Astrocyte of the cerebellum (primary cell): ENCODE data around the gene INPP5A.
"Not testable (repeated sequence)": the region's sequence is repeated elsewhere in the genome, so short reads cannot be mapped to it uniquely, and the experiment has no call there.

Experiments used
- DNase-seq: peaks from one replicate; pipeline ENCODE4 v3.0.0-alpha.2; 2011; ENCODE audit warnings: low read depth
- H3K4me3 ChIP-seq: 2 replicates; pipeline ENCODE4 v1.5.1; 2011; ENCODE audit warnings: mild to moderate bottlenecking, low read depth, low read length, moderate library complexity
- in situ Hi-C: cut with HindIII; loops from 2 replicates; pipeline ENCODE4 v1.10.0; 2017; ENCODE audit warnings: low sequenced_read_pairs
- TF ChIP-seq, protein P1 (sequence below): IDR thresholded peaks from 2 replicates; pipeline ENCODE4 v1.5.1; 2012; ENCODE audit warnings: low read length, low read depth, moderate library complexity, mild to moderate bottlenecking; ENCODE audit errors: missing control alignments

Gene INPP5A

DNA sequence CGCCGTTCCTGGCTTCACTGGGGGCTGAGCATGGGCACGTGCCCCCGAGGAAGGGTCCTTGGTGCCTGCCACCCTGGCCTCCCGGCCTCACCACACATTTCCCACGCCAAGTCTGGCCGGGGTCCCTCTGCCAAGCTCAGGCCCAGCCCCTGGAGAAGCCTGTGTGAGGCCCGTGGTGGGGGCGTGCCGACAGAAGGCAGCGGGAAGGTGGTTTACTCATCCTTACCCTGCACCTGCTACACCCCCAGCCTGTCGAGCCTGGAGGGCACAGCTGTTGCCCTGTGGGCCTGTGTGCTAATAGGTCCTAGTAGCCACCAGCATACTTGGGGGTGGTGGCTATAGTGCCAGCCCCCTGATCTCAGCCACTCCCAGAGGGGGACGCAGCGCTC lies 201.6 kb downstream of the INPP5A start:
- in situ Hi-C loops = no loop called here
- no peak for DNase-seq
- TF ChIP-seq, protein P1, sequence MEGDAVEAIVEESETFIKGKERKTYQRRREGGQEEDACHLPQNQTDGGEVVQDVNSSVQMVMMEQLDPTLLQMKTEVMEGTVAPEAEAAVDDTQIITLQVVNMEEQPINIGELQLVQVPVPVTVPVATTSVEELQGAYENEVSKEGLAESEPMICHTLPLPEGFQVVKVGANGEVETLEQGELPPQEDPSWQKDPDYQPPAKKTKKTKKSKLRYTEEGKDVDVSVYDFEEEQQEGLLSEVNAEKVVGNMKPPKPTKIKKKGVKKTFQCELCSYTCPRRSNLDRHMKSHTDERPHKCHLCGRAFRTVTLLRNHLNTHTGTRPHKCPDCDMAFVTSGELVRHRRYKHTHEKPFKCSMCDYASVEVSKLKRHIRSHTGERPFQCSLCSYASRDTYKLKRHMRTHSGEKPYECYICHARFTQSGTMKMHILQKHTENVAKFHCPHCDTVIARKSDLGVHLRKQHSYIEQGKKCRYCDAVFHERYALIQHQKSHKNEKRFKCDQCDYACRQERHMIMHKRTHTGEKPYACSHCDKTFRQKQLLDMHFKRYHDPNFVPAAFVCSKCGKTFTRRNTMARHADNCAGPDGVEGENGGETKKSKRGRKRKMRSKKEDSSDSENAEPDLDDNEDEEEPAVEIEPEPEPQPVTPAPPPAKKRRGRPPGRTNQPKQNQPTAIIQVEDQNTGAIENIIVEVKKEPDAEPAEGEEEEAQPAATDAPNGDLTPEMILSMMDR = no peak
- no peak overlapping the region for H3K4me3 ChIP-seq

DNA sequence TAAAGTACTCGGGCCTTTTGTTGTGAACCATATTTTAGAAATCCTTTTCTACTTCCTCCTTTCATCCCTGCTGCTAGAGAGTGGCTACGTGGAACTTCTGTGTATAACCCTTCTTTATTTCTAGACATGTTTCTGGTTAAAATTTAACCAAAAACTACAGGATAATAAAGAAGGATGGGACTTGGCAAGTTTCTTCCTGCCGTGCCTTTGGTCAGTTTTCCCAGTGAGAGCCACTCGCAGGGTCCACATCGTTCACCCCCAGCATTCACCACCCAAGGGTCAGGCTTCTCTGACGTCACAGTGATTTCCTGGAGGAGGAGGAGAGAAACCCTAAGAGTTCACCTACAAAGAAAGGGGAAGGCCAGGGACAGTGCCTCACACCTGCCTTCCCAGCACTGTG lies 203.0 kb downstream of the INPP5A start:
- H3K4me3 ChIP-seq = no peak overlapping the region
- TF ChIP-seq, protein P1 = no peak
- no peak for DNase-seq
- in situ Hi-C loops = no loop called here

DNA sequence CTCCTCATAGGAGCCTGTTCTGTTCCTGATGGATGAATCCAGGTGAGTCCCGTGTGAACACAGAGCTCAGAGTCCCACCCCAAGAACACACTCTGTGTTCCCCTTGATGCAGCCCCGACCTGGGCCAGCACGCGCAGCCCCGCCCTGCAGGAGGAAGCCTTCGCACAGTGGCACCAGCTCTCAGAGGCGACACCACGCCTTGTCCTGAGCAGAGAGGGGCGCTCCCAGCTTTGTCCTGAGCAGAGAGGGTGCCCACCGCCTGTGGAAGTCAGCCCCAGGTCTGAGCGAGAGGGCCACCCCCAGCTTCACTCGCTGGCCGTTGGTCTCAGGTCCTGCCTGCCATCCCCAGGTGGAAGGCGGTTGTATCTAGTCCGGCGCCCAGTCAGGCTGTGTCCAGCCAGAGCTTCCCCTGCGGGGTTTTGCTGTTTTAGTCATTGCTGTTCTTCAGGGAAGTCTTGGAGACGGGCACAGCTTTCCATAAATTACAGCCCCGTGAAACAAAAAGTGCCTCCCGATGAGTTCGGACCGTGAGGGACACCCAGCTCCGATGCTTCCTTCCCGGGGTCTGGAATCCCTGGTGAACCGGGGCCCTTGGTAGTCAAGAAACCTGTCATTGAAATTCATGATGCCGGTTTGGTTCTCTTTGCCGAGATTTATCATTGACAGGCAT lies 204.7 kb downstream of the INPP5A start:
- DNase-seq = no peak
- no peak overlapping the region for H3K4me3 ChIP-seq
- TF ChIP-seq, protein P1 = no peak
- in situ Hi-C loops = no loop called here

DNA sequence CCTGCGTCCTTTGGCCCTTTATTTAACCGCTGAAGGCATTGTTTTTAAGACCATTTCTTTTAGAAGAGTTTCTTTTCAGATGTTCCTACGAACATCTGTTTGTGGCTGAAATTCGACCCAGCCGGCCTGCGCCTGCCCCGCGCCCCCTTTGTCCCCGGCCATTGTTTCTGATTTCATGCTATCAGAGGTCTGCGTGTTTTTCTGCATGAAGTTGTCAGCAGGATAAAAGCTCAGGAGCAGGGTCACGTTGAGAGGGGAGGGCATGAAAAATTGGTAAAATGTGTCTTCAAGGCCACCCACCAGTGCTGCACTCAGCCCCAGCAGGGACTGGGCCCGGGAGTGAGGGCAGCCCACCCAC lies 205.2 kb downstream of the INPP5A start:
- TF ChIP-seq, protein P1 = no peak
- DNase-seq = peak; percentile 63
- in situ Hi-C loops = no loop called here
- no peak overlapping the region for H3K4me3 ChIP-seq

DNA sequence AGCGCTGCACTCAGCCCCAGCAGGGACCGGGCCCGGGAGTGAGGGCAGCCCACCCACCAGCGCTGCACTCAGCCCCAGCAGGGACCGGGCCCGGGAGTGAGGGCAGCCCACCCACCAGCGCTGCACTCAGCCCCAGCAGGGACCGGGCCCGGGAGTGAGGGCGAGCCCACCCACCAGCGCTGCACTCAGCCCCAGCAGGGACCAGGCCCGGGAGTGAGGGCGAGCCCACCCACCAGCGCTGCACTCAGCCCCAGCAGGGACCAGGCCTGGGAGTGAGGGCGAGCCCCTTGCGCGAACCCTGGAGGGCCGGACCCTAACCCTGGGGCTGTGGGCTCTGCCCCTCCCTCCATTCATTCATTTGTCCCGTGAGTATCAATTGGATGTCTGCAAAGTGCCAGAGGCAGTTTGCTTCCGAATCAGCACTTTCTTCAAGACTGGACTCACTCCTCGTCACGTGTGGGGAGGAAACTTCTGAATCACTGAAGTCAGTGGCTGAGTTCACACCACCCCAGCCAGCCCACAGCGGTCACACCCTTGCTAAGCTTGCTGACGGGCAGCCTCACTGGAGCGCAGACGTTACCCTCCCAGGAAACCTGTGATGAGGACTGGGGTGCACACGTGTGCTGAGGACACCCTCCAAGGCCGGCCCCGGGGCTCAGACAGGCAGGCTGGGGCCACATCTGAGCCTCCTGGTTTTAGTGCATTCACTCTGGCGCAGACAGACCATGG lies 205.8 kb downstream of the INPP5A start:
- in situ Hi-C loops = not testable (repeated sequence)

DNA sequence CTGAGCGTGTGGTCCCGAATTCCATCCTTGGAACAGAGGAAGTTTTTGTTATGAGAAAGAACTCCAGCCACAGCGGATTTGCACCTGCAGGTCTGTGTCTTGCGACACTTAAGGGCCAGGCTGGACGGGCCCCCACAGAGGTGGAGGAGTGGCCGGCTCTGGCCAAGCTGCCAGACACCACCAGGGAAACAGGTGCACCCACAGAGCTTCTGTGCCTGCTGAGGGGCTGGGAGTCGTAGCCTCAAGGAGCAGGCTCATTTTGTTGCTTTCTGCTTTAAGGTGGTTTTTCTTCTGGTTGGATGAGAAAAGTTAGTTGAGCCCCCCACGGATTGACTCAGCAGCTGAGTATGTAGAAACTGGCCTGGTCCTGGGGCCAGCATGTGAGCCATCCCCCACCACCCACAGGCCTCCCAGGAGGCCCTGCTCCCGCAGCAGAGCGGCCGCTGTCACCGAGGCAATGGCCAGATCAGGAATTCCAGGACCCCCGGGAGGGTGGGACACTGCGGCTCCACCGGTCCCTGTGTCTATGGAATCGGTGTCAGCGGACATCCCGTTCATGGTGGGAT lies 206.4 kb downstream of the INPP5A start:
- in situ Hi-C loops = no loop called here
- TF ChIP-seq, protein P1 = no peak
- no peak overlapping the region for H3K4me3 ChIP-seq
- peak; percentile 18 for DNase-seq

More for the DNA sequence above, 205.8 kb downstream of the INPP5A start:
- peak; percentile 49 for DNase-seq
- H3K4me3 ChIP-seq = not testable (repeated sequence)

DNA sequence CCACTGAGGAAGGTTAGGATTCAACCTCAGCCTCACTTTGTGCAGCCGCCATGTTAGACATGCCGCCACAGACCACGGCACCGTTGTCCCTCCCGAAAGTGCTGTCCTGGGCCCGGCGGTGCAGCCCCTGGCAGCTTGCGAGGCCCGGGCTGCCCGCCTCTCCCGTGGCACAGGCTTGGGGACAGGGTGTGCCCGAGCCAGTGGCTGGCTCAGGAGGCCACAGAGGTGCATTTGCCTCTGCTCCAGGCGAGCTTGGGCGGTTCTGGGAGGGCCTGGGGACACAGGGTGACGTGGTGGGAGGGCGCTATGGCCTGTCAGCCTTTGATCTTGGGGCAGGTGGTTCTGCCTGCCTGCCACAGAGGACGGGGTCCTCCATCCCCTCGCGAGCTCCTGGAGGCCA lies 207.3 kb downstream of the INPP5A start:
- H3K4me3 ChIP-seq = no peak overlapping the region
- DNase-seq = no peak
- TF ChIP-seq, protein P1 = no peak
- in situ Hi-C loops = no loop called here
